Endodermal cell (in vitro differentiated cells): ENCODE results near the gene HLF. TPM values are rescaled to one million over a fixed set of nuclear protein-coding genes. Genes with fewer than 3 reads are reported as not detected.

Source experiments
- DNase-seq: peaks from one replicate; pipeline ENCODE4 v3.0.0-alpha.2; 2017
- H3K27ac ChIP-seq: 2 replicates; pipeline ENCODE4 v1.5.1; 2013; ENCODE audit warnings: mild to moderate bottlenecking, low read depth, low read length, moderate library complexity
- H3K27me3 ChIP-seq: 2 replicates; pipeline ENCODE4 v1.6.1; 2013; ENCODE audit warnings: mild to moderate bottlenecking, low read length, moderate library complexity; ENCODE audit not compliant: insufficient read depth, control insufficient read depth, poor library complexity, severe bottlenecking
- H3K36me3 ChIP-seq: 2 replicates; pipeline ENCODE4 v1.7.0; 2013; ENCODE audit warnings: mild to moderate bottlenecking, low read length, moderate library complexity; ENCODE audit not compliant: control insufficient read depth, insufficient read depth
- H3K4me1 ChIP-seq: one replicate; pipeline ENCODE4 v1.7.0; 2013; ENCODE audit warnings: low read length; ENCODE audit not compliant: control insufficient read depth, insufficient read depth
- H3K4me3 ChIP-seq: 2 replicates; pipeline ENCODE4 v1.5.1; 2013; ENCODE audit warnings: mild to moderate bottlenecking, low read length, moderate library complexity
- H3K9ac ChIP-seq: 2 replicates; pipeline ENCODE4 v1.6.1; 2013; ENCODE audit warnings: mild to moderate bottlenecking, low read length, moderate library complexity; ENCODE audit not compliant: poor library complexity, severe bottlenecking; ENCODE audit errors: extremely low read depth
- H3K9me3 ChIP-seq: 2 replicates; pipeline ENCODE4 v1.6.1; 2013; ENCODE audit warnings: mild to moderate bottlenecking, low read length, moderate library complexity; ENCODE audit not compliant: control insufficient read depth
- H3K27ac Mint-ChIP-seq: 2 replicates; pipeline ENCODE4 v1.8.0; 2020; ENCODE audit warnings: mixed read lengths
- H3K27me3 Mint-ChIP-seq: 2 replicates; pipeline ENCODE4 v1.8.0; 2021; ENCODE audit warnings: mild to moderate bottlenecking, mixed read lengths; ENCODE audit not compliant: insufficient read depth
- H3K36me3 Mint-ChIP-seq: 2 replicates; pipeline ENCODE4 v1.8.0; 2020; ENCODE audit warnings: low read depth, mixed read lengths
- H3K4me1 Mint-ChIP-seq: 2 replicates; pipeline ENCODE4 v1.8.0; 2020; ENCODE audit warnings: mixed read lengths
- H3K4me3 Mint-ChIP-seq: 2 replicates; pipeline ENCODE4 v1.8.0; 2020; ENCODE audit warnings: mild to moderate bottlenecking, moderate library complexity, mixed read lengths
- H3K9me3 Mint-ChIP-seq: 2 replicates; pipeline ENCODE4 v1.8.0; 2020; ENCODE audit warnings: mild to moderate bottlenecking, mixed read lengths
- WGBS, 2 experiments: methylation state at CpG; one replicate each; pipeline versions ENCODE4 v1.1.5 to v1.1.7; 2013; ENCODE audit warnings: missing lambda C conversion rate in 2 of 2, mixed read lengths in 1 of 2; ENCODE audit not compliant: insufficient coverage in 1 of 2, insufficient read length in 1 of 2; 5-methylcytosine and 5-hydroxymethylcytosine counted together
- long read RNA-seq, 4 experiments: library from polyadenylated mRNA in 2 of 4; library from RNA in 1 of 4; library from capped mRNA in 1 of 4; stranded (forward) in 3 of 4; unstranded in 1 of 4; transcript quantifications; one replicate each; pipeline ENCODE4 v2.0.0, GENCODE V29; 2020 to 2021; ENCODE audit warnings: inconsistent platforms in 1 of 4
- polyA plus RNA-seq, 2 experiments: library from polyadenylated mRNA; stranded (reverse); fragments of 50-300 nt; gene quantifications; one replicate each; pipeline ENCODE4 v1.2.3, GENCODE V29; 2013
- total RNA-seq, 2 donors: library from RNA; stranded (reverse); fragmentation: NEBNext Ultra II Directional in 1 of 2; extraction: Animal tissue kit (Norgen Biotek cat#: 25700) in 1 of 2; gene quantifications; 2 replicates in 1 of 2; 3 replicates in 1 of 2; pipeline ENCODE4 v1.2.1, GENCODE V29; 2021
- TF ChIP-seq, protein P1 (sequence below): fragments of 200-600 bp; sonication (generic); conservative IDR thresholded peaks from 2 replicates; pipeline ENCODE4 v1.5.0; 2021; ENCODE audit warnings: antibody characterized with exemption, mild to moderate bottlenecking

The HLF gene, protein sequence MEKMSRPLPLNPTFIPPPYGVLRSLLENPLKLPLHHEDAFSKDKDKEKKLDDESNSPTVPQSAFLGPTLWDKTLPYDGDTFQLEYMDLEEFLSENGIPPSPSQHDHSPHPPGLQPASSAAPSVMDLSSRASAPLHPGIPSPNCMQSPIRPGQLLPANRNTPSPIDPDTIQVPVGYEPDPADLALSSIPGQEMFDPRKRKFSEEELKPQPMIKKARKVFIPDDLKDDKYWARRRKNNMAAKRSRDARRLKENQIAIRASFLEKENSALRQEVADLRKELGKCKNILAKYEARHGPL
- not detected for total RNA-seq
- polyA plus RNA-seq (2013, experiment 1 of 2) = 0.11 TPM
- polyA plus RNA-seq (2013, experiment 2 of 2) = 0.21 TPM
- long read RNA-seq, experiment 1 = 0 reads
- long read RNA-seq, experiment 2 = 0 reads
- long read RNA-seq, experiment 3 = 0 reads
- long read RNA-seq, experiment 4 = 0 reads

DNA sequence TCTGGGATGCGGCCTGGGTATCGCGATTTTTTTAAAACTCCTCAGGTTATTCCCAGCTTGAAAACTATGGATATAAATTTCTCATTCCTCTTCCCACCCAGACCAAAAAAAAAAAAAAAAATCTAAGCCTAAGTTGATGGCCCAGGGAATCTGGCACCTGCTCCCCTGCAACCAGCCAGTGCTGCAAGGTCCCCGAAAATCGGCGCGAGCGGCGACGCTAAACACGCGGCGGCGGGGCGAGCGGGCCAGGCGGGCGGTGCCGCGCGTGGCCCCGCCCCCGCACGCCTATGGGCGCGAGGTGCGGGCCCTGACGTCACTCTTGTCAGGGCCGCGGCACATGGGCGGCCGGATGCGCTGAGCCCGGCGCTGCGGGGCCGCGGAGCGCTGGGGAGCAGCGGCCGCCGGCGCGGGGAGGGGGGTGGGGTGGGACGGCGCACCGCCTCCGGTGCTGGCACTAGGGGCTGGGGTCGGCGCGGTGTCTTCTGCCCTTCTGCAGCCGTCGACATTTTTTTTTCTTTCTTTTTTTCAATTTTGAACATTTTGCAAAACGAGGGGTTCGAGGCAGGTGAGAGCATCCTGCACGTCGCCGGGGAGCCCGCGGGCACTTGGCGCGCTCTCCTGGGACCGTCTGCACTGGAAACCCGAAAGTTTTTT lies at the start of gene HLF:
Gene HLF, plus strand, starts transcription at position 316 of the 654 bp plus-strand sequence. CDS start 525 bp downstream, outside the sequence.
- Histone ChIP-seq H3K4me3 (peak within 1 kb of the TSS; percentile 72), H3K9me3 (peaks cover 6% of the 10 kb centered on the region), H3K27me3 (peaks cover 89% of the 10 kb centered on the region), H3K36me3 (no peaks in the 10 kb centered on the region), H3K27ac (no peak within 1 kb of the TSS), H3K4me1 (no peaks in the 10 kb centered on the region), H3K9ac (no peak within 1 kb of the TSS)
- no peaks in the 10 kb centered on the region for H3K36me3 Mint-ChIP-seq
- peaks cover 12% of the 10 kb centered on the region for H3K4me1 Mint-ChIP-seq
- H3K4me3 Mint-ChIP-seq = peak within 1 kb of the TSS; percentile 45
- H3K27ac Mint-ChIP-seq = no peak within 1 kb of the TSS
- peaks cover 94% of the 10 kb centered on the region for H3K27me3 Mint-ChIP-seq
- TF ChIP-seq, protein P1, sequence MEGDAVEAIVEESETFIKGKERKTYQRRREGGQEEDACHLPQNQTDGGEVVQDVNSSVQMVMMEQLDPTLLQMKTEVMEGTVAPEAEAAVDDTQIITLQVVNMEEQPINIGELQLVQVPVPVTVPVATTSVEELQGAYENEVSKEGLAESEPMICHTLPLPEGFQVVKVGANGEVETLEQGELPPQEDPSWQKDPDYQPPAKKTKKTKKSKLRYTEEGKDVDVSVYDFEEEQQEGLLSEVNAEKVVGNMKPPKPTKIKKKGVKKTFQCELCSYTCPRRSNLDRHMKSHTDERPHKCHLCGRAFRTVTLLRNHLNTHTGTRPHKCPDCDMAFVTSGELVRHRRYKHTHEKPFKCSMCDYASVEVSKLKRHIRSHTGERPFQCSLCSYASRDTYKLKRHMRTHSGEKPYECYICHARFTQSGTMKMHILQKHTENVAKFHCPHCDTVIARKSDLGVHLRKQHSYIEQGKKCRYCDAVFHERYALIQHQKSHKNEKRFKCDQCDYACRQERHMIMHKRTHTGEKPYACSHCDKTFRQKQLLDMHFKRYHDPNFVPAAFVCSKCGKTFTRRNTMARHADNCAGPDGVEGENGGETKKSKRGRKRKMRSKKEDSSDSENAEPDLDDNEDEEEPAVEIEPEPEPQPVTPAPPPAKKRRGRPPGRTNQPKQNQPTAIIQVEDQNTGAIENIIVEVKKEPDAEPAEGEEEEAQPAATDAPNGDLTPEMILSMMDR = no peak
- 0 to 4% methylated on average over 4 to 62 of the region's 64 CpGs for WGBS, 2 experiments
- DNase-seq = peak; percentile 93
- H3K9me3 Mint-ChIP-seq = peaks cover 5% of the 10 kb centered on the region

DNA sequence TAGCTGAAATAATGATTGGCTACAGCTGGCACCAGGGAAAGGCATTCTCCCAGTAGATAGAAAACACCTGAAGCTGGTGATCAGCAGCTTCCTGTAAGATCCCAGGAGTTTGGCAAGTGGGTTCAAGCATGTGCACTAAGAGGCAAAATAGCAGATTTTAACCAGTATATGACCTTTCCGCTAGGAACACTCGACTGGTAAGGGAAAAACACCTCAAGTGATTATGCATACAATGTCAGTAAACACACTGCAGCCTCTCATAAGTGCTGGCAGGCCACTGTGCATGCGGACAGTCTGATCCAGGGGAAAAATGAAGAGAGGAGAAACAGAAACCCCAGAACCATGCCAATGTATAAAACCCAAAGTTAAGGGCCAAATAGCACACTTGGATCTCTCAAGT lies 49.0 kb upstream of the HLF start:
- Histone ChIP-seq H3K9me3 (no peaks in the 10 kb centered on the region), H3K4me3 (no peak overlapping the region), H3K27ac (no peak overlapping the region), H3K9ac (no peak overlapping the region), H3K27me3 (no peaks in the 10 kb centered on the region), H3K36me3 (no peaks in the 10 kb centered on the region), H3K4me1 (no peaks in the 10 kb centered on the region)
- no peak for DNase-seq
- H3K27ac Mint-ChIP-seq = no peak overlapping the region
- H3K9me3 Mint-ChIP-seq = no peaks in the 10 kb centered on the region
- H3K36me3 Mint-ChIP-seq = no peaks in the 10 kb centered on the region
- 85 to 100% methylated on average over 2 to 3 of the region's 3 CpGs for whole genome bisulfite sequencing, 2 experiments
- TF ChIP-seq, protein P1 = no peak
- H3K27me3 Mint-ChIP-seq = peaks cover 4% of the 10 kb centered on the region
- no peak overlapping the region for H3K4me3 Mint-ChIP-seq
- H3K4me1 Mint-ChIP-seq = no peaks in the 10 kb centered on the region

DNA sequence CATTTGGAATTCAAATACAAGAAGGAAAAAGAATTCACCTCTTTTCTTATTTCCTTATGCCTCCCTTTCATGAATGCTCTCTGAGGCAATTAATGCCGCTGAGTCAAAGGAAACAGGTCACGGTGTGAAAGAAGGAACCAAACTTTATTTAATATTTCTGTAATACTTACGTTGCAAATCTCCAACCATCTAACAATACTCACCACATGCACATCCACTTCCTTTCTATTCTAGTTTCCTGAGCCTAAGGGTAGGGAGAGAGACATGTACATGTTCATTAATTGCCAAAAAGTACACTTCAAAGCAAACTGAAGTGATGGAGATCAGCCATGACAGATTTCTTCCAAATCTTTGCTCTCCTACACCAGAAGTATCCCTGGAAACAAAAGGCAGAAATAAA lies 47.9 kb upstream of the HLF start:
- H3K4me3 ChIP-seq = no peak overlapping the region
- no peaks in the 10 kb centered on the region for H3K4me1 ChIP-seq
- H3K36me3 Mint-ChIP-seq = no peaks in the 10 kb centered on the region
- no peak for DNase-seq
- no peaks in the 10 kb centered on the region for H3K9me3 Mint-ChIP-seq
- no peaks in the 10 kb centered on the region for H3K4me1 Mint-ChIP-seq
- H3K27ac ChIP-seq = no peak overlapping the region
- H3K36me3 ChIP-seq = no peaks in the 10 kb centered on the region
- H3K27me3 Mint-ChIP-seq = peaks cover 4% of the 10 kb centered on the region
- no peak overlapping the region for H3K9ac ChIP-seq
- H3K27ac Mint-ChIP-seq = no peak overlapping the region
- 80 to 84% methylated on average over 1 to 3 of the region's 3 CpGs for WGBS, 2 experiments
- TF ChIP-seq, protein P1 = no peak
- H3K27me3 ChIP-seq = no peaks in the 10 kb centered on the region
- no peak overlapping the region for H3K4me3 Mint-ChIP-seq
- no peaks in the 10 kb centered on the region for H3K9me3 ChIP-seq
